Fibroblast of skin of back (primary cell): ENCODE data around the gene RAB11FIP4.
A peak's percentile ranks its signal among the peaks of the same experiment; 100 is the strongest.

ENCODE experiments used
- DNase-seq: peaks from one replicate; pipeline ENCODE4 v3.0.0-alpha.2; 2013

Gene RAB11FIP4

GRCh38 chr17:31488264-31488981, 96.9 kb downstream of the RAB11FIP4 start:
- DNase-seq = no peak

- DNase-seq = no peak
Measured at GRCh38 chr17:31488982-31489294, 97.5 kb downstream of the RAB11FIP4 start.

- DNase-seq = no peak
Measured at GRCh38 chr17:31489295-31490018, 98.0 kb downstream of the RAB11FIP4 start.

- DNase-seq = no peak
Measured at GRCh38 chr17:31490019-31490650, 98.7 kb downstream of the RAB11FIP4 start.

GRCh38 chr17:31490671-31491375, 99.3 kb downstream of the RAB11FIP4 start:
- no peak for DNase-seq

GRCh38 chr17:31491376-31492131, 100.1 kb downstream of the RAB11FIP4 start:
- DNase-seq = no peak

- DNase-seq = no peak
Measured at GRCh38 chr17:31492206-31492605, 100.7 kb downstream of the RAB11FIP4 start.

- no peak for DNase-seq
Measured at GRCh38 chr17:31492880-31493655, 101.6 kb downstream of the RAB11FIP4 start.

GRCh38 chr17:31493656-31494155, 102.2 kb downstream of the RAB11FIP4 start:
- DNase-seq = no peak

GRCh38 chr17:31494259-31495021, 103.0 kb downstream of the RAB11FIP4 start:
- no peak for DNase-seq

GRCh38 chr17:31495022-31495885, 103.8 kb downstream of the RAB11FIP4 start:
- no peak for DNase-seq

GRCh38 chr17:31496097-31496496, 104.6 kb downstream of the RAB11FIP4 start:
- DNase-seq = no peak

- DNase-seq = no peak
Measured at GRCh38 chr17:31496601-31497000, 105.1 kb downstream of the RAB11FIP4 start.

GRCh38 chr17:31497431-31497830, 106.0 kb downstream of the RAB11FIP4 start:
- DNase-seq = no peak

- no peak for DNase-seq
Measured at GRCh38 chr17:31497994-31498826, 106.7 kb downstream of the RAB11FIP4 start.

- DNase-seq = peak; percentile 14
Measured at GRCh38 chr17:31499771-31500554, 108.5 kb downstream of the RAB11FIP4 start.

GRCh38 chr17:31506517-31506916, 115.0 kb downstream of the RAB11FIP4 start:
- DNase-seq = no peak
